ENCODE results near the gene ASB1.

ASB1 gene

DNA sequence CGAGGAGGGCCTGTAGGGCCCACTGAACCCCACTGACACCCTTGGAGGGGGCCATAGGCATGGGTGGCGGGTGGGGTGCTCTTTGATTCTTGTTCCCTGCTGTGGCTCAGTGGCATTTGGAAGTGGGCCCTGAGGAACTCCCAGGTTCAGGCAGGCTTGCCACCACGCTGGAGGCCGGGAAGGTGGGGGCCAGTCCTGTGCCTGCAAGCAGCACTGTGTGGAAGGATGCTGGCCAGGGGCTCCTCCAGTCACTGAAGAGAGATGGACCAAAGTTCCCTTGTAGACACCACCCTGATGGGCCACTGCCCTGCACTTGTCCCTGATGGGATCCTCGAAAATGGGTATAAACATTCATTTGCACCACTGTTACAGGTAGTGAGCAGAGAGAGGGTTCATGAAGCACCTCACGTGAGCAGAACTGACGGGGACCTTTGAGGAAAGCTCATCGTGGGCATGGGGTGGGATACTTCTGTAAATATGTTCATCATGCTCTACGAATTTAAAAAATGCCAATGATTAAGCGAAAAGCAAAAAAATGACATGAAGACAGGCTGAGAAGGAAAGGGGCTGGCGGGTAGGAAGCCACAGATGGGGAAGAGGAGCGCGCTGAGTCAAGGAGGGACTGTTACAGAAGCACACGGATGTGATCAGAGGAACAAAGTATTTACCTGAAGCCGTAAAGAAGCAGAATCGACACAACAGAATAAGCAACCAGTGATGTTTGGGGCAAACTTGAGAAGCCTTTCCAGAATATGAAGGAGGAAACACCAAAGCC lies 45.2 kb upstream of the ASB1 start:
- H3K4me3 ChIP-seq (ENCODE audit: low read depth, low read length), result no peak overlapping the region

DNA sequence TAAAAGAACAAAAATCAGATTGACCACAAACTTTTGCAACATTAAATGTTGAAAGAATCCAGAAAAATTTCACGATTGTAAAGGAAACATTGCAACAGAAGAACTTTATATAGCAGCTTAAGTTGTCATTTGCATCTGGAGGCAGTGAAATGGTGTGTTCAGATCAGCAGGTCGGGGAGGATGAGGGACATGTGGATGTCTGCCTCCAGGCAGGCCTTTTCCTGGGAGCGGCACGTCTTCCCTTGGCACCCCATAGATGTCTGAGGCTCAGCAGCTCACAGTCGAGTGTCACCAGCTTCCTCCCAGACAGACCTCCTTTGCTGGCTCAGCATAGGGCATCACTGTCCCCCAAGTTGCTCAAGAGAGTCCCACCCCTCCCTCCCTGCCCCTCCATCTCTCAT lies 44.3 kb upstream of the ASB1 start:
- TF ChIP-seq, protein P1, sequence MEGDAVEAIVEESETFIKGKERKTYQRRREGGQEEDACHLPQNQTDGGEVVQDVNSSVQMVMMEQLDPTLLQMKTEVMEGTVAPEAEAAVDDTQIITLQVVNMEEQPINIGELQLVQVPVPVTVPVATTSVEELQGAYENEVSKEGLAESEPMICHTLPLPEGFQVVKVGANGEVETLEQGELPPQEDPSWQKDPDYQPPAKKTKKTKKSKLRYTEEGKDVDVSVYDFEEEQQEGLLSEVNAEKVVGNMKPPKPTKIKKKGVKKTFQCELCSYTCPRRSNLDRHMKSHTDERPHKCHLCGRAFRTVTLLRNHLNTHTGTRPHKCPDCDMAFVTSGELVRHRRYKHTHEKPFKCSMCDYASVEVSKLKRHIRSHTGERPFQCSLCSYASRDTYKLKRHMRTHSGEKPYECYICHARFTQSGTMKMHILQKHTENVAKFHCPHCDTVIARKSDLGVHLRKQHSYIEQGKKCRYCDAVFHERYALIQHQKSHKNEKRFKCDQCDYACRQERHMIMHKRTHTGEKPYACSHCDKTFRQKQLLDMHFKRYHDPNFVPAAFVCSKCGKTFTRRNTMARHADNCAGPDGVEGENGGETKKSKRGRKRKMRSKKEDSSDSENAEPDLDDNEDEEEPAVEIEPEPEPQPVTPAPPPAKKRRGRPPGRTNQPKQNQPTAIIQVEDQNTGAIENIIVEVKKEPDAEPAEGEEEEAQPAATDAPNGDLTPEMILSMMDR (IDR thresholded peaks at IDR 0.05; ENCODE audit: low read depth, low read length), result no peak
- H3K36me3 ChIP-seq, result no peaks in the 10 kb centered on the region
- DNase-seq, result no peak
- H3K4me3 ChIP-seq (ENCODE audit: low read depth, low read length), result no peak overlapping the region
- no peaks in the 10 kb centered on the region for H3K9me3 ChIP-seq
- H3K27me3 ChIP-seq, result no peaks in the 10 kb centered on the region
- H3K4me1 ChIP-seq, result no peaks in the 10 kb centered on the region

More for the DNA sequence above, 45.2 kb upstream of the ASB1 start:
- DNase-seq, result no peak
- TF ChIP-seq, protein P1 (IDR thresholded peaks at IDR 0.05; ENCODE audit: low read depth, low read length), result no peak
- no peaks in the 10 kb centered on the region for H3K4me1 ChIP-seq
- H3K27me3 ChIP-seq, result no peaks in the 10 kb centered on the region
- no peaks in the 10 kb centered on the region for H3K9me3 ChIP-seq
- H3K36me3 ChIP-seq, result no peaks in the 10 kb centered on the region

DNA sequence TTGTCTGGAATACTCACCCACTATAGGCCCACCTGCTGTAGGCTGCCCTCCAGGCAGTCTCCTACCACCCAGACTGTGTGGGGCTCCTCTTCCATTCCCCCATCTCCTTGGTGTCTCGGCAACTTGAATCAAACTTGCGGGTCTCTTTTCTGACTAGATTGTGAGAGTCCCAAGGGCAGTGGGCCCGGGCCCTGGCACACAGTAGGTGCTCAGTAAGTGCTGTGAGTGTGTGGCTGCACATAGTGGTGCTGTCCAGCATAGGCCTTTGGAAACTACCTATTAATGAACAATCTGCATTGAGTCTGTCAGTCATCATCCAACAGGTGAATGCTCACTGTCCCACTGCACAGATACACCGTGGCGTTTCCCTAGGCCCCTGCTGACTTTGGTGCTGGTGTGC lies 43.6 kb upstream of the ASB1 start:
- no peak for DNase-seq
- no peak overlapping the region for H3K4me3 ChIP-seq (ENCODE audit: low read depth, low read length)
- TF ChIP-seq, protein P1 (IDR thresholded peaks at IDR 0.05; ENCODE audit: low read depth, low read length), result no peak
- no peaks in the 10 kb centered on the region for H3K36me3 ChIP-seq
- H3K4me1 ChIP-seq, result no peaks in the 10 kb centered on the region
- H3K9me3 ChIP-seq, result no peaks in the 10 kb centered on the region
- no peaks in the 10 kb centered on the region for H3K27me3 ChIP-seq

DNA sequence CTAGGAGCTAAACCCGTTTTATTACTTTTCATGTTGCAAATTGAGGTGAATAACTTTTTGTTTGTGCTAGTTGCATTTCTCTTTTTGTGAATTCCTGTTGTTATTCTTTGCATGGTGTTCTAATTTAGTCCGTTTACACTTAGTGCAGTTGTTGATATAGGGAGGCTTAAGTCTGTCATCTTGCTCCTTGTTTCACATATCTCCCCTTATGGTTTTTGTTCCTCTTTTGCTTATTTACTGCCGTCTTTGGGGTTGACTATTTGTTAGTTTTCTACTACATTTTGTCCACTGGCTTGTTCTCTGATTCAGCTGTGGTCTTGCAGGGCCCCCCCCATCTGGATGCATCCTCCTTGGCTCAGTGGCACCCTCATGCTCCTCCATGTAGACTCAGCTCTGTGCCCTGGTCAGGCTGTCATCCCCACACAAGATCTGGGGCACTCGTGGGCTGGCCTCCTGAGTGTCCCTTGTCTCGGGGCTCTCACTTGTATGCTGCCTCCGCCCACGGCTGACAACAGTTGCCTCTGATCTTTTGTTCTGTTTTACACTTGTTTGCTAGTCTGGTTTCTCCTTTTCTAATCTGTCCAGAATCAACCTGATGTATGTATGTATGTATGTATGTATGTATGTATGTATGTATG lies 42.9 kb upstream of the ASB1 start:
- H3K4me1 ChIP-seq, result no peaks in the 10 kb centered on the region
- H3K9me3 ChIP-seq, result no peaks in the 10 kb centered on the region
- H3K27me3 ChIP-seq, result no peaks in the 10 kb centered on the region
- no peaks in the 10 kb centered on the region for H3K36me3 ChIP-seq
- H3K4me3 ChIP-seq (ENCODE audit: low read depth, low read length), result no peak overlapping the region
- DNase-seq, result no peak
- TF ChIP-seq, protein P1 (IDR thresholded peaks at IDR 0.05; ENCODE audit: low read depth, low read length), result no peak

DNA sequence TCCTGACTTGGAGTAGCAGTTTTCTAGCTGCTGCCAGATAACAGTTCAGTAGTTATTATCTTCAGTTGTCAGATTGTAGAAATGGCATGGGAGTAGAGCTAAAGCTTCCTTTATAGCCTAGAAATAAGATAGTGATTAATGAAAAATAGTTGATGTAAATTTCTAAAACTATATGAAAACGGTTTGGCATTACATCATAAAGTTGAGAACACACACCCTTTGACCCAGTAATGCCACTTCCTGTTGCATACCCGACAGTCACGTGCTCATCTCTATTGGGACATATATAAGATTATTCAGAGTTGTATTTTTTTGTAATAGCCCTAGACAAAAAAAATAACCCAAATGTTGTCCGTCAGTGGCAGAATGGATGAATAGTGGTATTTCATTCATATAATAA lies 39.4 kb upstream of the ASB1 start:
- no peaks in the 10 kb centered on the region for H3K27me3 ChIP-seq
- DNase-seq, result no peak
- H3K9me3 ChIP-seq, result no peaks in the 10 kb centered on the region
- no peaks in the 10 kb centered on the region for H3K4me1 ChIP-seq
- H3K36me3 ChIP-seq, result no peaks in the 10 kb centered on the region
- H3K4me3 ChIP-seq (ENCODE audit: low read depth, low read length), result no peak overlapping the region
- TF ChIP-seq, protein P1 (IDR thresholded peaks at IDR 0.05; ENCODE audit: low read depth, low read length), result no peak

DNA sequence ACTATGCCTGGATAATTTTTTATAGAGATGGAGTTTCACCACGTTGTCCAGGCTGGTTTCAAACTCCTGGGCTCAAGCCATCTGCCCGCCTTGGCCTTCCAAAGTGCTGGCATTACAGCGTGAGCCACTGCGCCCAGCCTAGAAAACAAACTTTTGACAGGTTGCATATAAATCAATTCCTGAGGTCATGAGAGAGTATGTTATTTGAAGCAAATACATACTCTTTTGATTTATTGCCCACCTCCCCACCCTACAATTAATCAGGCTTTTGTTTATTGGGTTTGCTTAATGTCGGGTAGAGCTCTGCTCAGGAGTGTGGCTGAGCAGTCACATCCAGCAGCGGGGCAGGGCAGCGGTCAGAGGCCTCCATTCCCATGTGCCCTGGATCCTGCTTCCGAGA lies 37.9 kb upstream of the ASB1 start:
- no peaks in the 10 kb centered on the region for H3K36me3 ChIP-seq
- H3K4me3 ChIP-seq (ENCODE audit: low read depth, low read length), result no peak overlapping the region
- H3K27me3 ChIP-seq, result no peaks in the 10 kb centered on the region
- H3K4me1 ChIP-seq, result no peaks in the 10 kb centered on the region
- TF ChIP-seq, protein P1 (IDR thresholded peaks at IDR 0.05; ENCODE audit: low read depth, low read length), result no peak
- no peak for DNase-seq
- no peaks in the 10 kb centered on the region for H3K9me3 ChIP-seq

Data from BE2C (cell line).